Neural progenitor cell (in vitro differentiated cells): ENCODE data around the gene ERBB4. TPM values are rescaled to one million over a fixed set of nuclear protein-coding genes. Genes with fewer than 3 reads are reported as not detected.

Experiments used
- DNase-seq: peaks from one replicate; pipeline ENCODE4 v3.0.0-alpha.2; 2016; ENCODE audit warnings: low spot score
- H2AFZ ChIP-seq: fragments of 200-600 bp; sonication (generic); replicated peaks from 2 replicates; pipeline ENCODE4 v1.6.1; 2016; ENCODE audit warnings: antibody characterized with exemption
- H3F3A ChIP-seq: fragments of 200-600 bp; sonication (generic); 2 replicates; pipeline ENCODE4 v1.6.1; 2016; ENCODE audit warnings: antibody characterized with exemption, low read depth
- H3K27ac ChIP-seq: fragments of 200-600 bp; sonication (generic); 2 replicates; pipeline ENCODE4 v1.5.1; 2016; ENCODE audit warnings: mild to moderate bottlenecking
- H3K27me3 ChIP-seq: fragments of 200-600 bp; sonication (generic); 2 replicates; pipeline ENCODE4 v1.6.1; 2016; ENCODE audit warnings: mild to moderate bottlenecking, moderate library complexity
- H3K36me3 ChIP-seq: fragments of 200-600 bp; sonication (generic); 2 replicates; pipeline ENCODE4 v1.5.1; 2016
- H3K4me1 ChIP-seq: fragments of 200-600 bp; sonication (generic); 2 replicates; pipeline ENCODE4 v1.6.1; 2016; ENCODE audit warnings: mixed run types
- H3K4me2 ChIP-seq: fragments of 200-600 bp; sonication (generic); 2 replicates; pipeline ENCODE4 v1.6.1; 2016
- H3K4me3 ChIP-seq: fragments of 200-600 bp; sonication (generic); 2 replicates; pipeline ENCODE4 v1.5.1; 2016
- H3K79me2 ChIP-seq: fragments of 200-600 bp; sonication (generic); 2 replicates; pipeline ENCODE4 v1.6.1; 2016; ENCODE audit warnings: low read depth
- H3K9ac ChIP-seq: fragments of 200-600 bp; sonication (generic); 2 replicates; pipeline ENCODE4 v1.6.1; 2016
- H3K9me3 ChIP-seq: fragments of 200-600 bp; sonication (generic); 2 replicates; pipeline ENCODE4 v1.5.1; 2016; ENCODE audit warnings: low read depth
- H4K20me1 ChIP-seq: fragments of 200-600 bp; sonication (generic); 2 replicates; pipeline ENCODE4 v1.6.1; 2016; ENCODE audit warnings: low read depth
- H3K27ac Mint-ChIP-seq: 3 replicates; pipeline ENCODE4 v1.8.0; 2021; ENCODE audit warnings: mixed read lengths
- H3K27me3 Mint-ChIP-seq: 2 replicates; pipeline ENCODE4 v1.8.0; 2022; ENCODE audit warnings: low read depth, mild to moderate bottlenecking, inconsistent platforms, moderate library complexity, mixed read lengths; ENCODE audit not compliant: insufficient read depth
- H3K36me3 Mint-ChIP-seq: 3 replicates; pipeline ENCODE4 v1.8.0; 2021; ENCODE audit warnings: mixed read lengths
- H3K4me1 Mint-ChIP-seq: 3 replicates; pipeline ENCODE4 v1.8.0; 2021; ENCODE audit warnings: mixed read lengths
- H3K4me3 Mint-ChIP-seq: 3 replicates; pipeline ENCODE4 v1.8.0; 2021; ENCODE audit warnings: mild to moderate bottlenecking, moderate library complexity, mixed read lengths
- H3K9me3 Mint-ChIP-seq: 3 replicates; pipeline ENCODE4 v1.8.0; 2020; ENCODE audit warnings: mixed read lengths
- EZH2 ChIP-seq: fragments of 200-600 bp; sonication (generic); IDR thresholded peaks from 2 replicates; pipeline ENCODE4 v1.6.1; 2017; ENCODE audit warnings: antibody characterized with exemption, mild to moderate bottlenecking, moderate library complexity
- EZH2phosphoT487 ChIP-seq: fragments of 200-600 bp; sonication (generic); IDR thresholded peaks from 2 replicates; pipeline ENCODE4 v1.6.1; 2017; ENCODE audit warnings: antibody characterized with exemption
- total RNA-seq: library from RNA; depleted of rRNA; stranded (reverse); fragments of >200 nt; gene quantifications from 2 replicates; pipeline ENCODE4 v1.2.3, GENCODE V29; 2015; ENCODE audit warnings: low replicate concordance
- TF ChIP-seq, protein P1 (sequence below): fragments of 200-600 bp; sonication (generic); IDR thresholded peaks from 2 replicates; pipeline ENCODE4 v1.5.1; 2017; ENCODE audit warnings: antibody characterized with exemption, mild to moderate bottlenecking

The ERBB4 gene
- total RNA-seq, 1 donor from 2014 or later: 1.5 TPM

GRCh38 chr2:211455216-211455841, 1083.3 kb downstream of the ERBB4 start:
- peak overlapping the region; percentile 89 for H3K27ac Mint-ChIP-seq
- peak; percentile 74 for DNase-seq
- no peaks in the 10 kb centered on the region for H3K27me3 Mint-ChIP-seq
- H3K36me3 ChIP-seq: no peaks in the 10 kb centered on the region
- H3K4me2 ChIP-seq: peak overlapping the region; percentile 70
- peak overlapping the region; percentile 32 for H3K4me3 ChIP-seq
- no peaks in the 10 kb centered on the region for H3K79me2 ChIP-seq
- H3K9me3 Mint-ChIP-seq: peaks cover 13% of the 10 kb centered on the region
- no peaks in the 10 kb centered on the region for H3K9me3 ChIP-seq
- peak overlapping the region; percentile 49 for H3K4me3 Mint-ChIP-seq
- H3K4me1 Mint-ChIP-seq: peaks cover 26% of the 10 kb centered on the region
- H3K36me3 Mint-ChIP-seq: peaks cover 18% of the 10 kb centered on the region
- no peak for TF ChIP-seq EZH2phosphoT487
- TF ChIP-seq, protein P1, sequence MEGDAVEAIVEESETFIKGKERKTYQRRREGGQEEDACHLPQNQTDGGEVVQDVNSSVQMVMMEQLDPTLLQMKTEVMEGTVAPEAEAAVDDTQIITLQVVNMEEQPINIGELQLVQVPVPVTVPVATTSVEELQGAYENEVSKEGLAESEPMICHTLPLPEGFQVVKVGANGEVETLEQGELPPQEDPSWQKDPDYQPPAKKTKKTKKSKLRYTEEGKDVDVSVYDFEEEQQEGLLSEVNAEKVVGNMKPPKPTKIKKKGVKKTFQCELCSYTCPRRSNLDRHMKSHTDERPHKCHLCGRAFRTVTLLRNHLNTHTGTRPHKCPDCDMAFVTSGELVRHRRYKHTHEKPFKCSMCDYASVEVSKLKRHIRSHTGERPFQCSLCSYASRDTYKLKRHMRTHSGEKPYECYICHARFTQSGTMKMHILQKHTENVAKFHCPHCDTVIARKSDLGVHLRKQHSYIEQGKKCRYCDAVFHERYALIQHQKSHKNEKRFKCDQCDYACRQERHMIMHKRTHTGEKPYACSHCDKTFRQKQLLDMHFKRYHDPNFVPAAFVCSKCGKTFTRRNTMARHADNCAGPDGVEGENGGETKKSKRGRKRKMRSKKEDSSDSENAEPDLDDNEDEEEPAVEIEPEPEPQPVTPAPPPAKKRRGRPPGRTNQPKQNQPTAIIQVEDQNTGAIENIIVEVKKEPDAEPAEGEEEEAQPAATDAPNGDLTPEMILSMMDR: peak; percentile 100
- no peaks in the 10 kb centered on the region for H3K27me3 ChIP-seq
- H3F3A ChIP-seq: peaks cover 10% of the 10 kb centered on the region
- H3K4me1 ChIP-seq: peaks cover 29% of the 10 kb centered on the region
- H4K20me1 ChIP-seq: no peaks in the 10 kb centered on the region
- H2AFZ ChIP-seq: peak overlapping the region; percentile 71
- no peak overlapping the region for H3K9ac ChIP-seq
- H3K27ac ChIP-seq: peak overlapping the region; percentile 66

DNA sequence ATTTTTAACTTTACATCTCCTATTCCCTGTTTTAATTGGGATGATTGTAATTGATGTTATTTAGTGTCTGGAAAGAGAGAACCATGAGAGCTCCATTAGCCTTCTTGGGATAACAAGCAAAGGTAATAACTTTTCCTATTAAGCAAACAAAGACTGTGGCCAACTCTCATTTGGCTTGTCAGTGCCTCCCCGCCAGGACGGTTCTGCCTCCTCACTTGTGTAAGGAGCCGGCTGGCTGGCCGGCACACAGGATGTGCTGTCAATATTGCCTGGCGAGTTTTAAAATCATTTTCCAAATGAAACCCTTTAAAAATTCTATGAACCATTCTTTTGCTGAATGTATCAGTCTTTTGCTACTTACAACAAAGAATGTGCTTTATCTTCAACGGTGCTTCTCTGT, 1083.9 kb downstream of the ERBB4 start:
- H3K4me1 Mint-ChIP-seq: peaks cover 26% of the 10 kb centered on the region
- peaks cover 15% of the 10 kb centered on the region for H3K36me3 Mint-ChIP-seq
- Histone ChIP-seq H2AFZ (peak overlapping the region; percentile 53), H3K27ac (peak overlapping the region; percentile 66), H3K9ac (no peak overlapping the region), H3K27me3 (no peaks in the 10 kb centered on the region), H3K4me1 (peaks cover 29% of the 10 kb centered on the region), H3K79me2 (no peaks in the 10 kb centered on the region), H3K36me3 (no peaks in the 10 kb centered on the region), H3K9me3 (no peaks in the 10 kb centered on the region), H3F3A (peaks cover 10% of the 10 kb centered on the region), H3K4me3 (peak overlapping the region; percentile 32), H3K4me2 (peak overlapping the region; percentile 70), H4K20me1 (no peaks in the 10 kb centered on the region)
- TF ChIP-seq EZH2phosphoT487 (no peak), EZH2 (no peak)
- TF ChIP-seq, protein P1: no peak
- H3K9me3 Mint-ChIP-seq: peaks cover 9% of the 10 kb centered on the region
- peak; percentile 74 for DNase-seq
- peak overlapping the region; percentile 49 for H3K4me3 Mint-ChIP-seq
- no peaks in the 10 kb centered on the region for H3K27me3 Mint-ChIP-seq
- H3K27ac Mint-ChIP-seq: peak overlapping the region; percentile 89

DNA sequence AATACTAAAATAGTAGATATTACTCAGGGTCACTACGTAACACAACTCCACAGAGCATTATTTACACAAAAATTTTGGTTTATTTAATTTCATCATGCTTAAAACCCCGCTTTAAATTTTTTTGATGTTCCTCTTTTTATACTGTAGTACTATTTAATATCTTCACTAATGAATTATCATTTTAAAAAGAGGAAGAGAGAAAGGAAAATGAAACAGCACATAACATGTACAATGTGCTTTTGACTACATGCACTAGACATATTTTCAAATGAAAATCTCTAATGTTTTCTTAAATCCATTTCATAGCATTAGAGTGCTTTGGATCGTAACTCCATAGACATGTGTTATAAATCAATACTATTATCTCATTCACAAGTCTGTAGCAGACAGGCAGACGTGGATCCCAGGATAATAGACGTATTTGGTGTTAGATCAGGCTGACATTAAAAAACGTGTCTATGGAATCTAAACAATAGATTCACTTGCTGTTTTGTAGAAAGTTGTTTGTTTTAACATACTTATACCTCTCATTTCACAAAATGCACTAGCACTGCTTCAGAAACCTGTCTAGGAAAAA, 1085.2 kb downstream of the ERBB4 start:
- Mint-ChIP-seq H3K4me1 (peaks cover 26% of the 10 kb centered on the region), H3K9me3 (peaks cover 1% of the 10 kb centered on the region), H3K36me3 (peaks cover 3% of the 10 kb centered on the region), H3K4me3 (no peak overlapping the region), H3K27me3 (no peaks in the 10 kb centered on the region), H3K27ac (no peak overlapping the region)
- Histone ChIP-seq H3K4me1 (peaks cover 29% of the 10 kb centered on the region), H2AFZ (peak overlapping the region; percentile 38), H3K9ac (no peak overlapping the region), H3K79me2 (no peaks in the 10 kb centered on the region), H3K4me2 (no peak overlapping the region), H3K9me3 (no peaks in the 10 kb centered on the region), H3K4me3 (no peak overlapping the region), H3F3A (peaks cover 10% of the 10 kb centered on the region), H3K27ac (no peak overlapping the region), H3K36me3 (no peaks in the 10 kb centered on the region), H3K27me3 (no peaks in the 10 kb centered on the region), H4K20me1 (no peaks in the 10 kb centered on the region)
- TF ChIP-seq EZH2phosphoT487 (no peak), EZH2 (no peak)
- TF ChIP-seq, protein P1: no peak
- no peak for DNase-seq
